Upper lobe of left lung (tissue), 6 donors: ENCODE measurements around the gene HEATR5B. TPM values are rescaled to one million over a fixed set of nuclear protein-coding genes. Genes with fewer than 3 reads are reported as not detected.
"Not testable (repeated sequence)": the region's sequence is repeated elsewhere in the genome, so short reads cannot be mapped to it uniquely, and the experiment has no call there.

Source experiments
- ATAC-seq, 2 donors: fragments of 200-7000 bp; cut with Tn5 transposase; one replicate each; pipeline ENCODE4 v1.9.1; 2022; ENCODE audit warnings: mild to moderate bottlenecking in 2 of 2, moderate library complexity in 2 of 2; ENCODE audit not compliant: low FRiP score in 2 of 2
- DNase-seq, 2 donors: peaks; one replicate each; pipeline ENCODE4 v3.0.0-alpha.2; 2019 to 2020
- H3K27ac ChIP-seq, 4 donors: fragments of 200-600 bp; sonication (generic); one replicate each; pipeline ENCODE4 v1.5.1; 2016 to 2019
- H3K27me3 ChIP-seq, 4 donors: fragments of 200-600 bp; sonication (generic); one replicate each; pipeline ENCODE4 v1.5.1; 2017 to 2019
- H3K36me3 ChIP-seq, 4 donors: fragments of 200-600 bp; sonication (generic); one replicate each; pipeline ENCODE4 v1.5.1; 2016 to 2019
- H3K4me1 ChIP-seq, 4 donors: fragments of 200-600 bp; sonication (generic); one replicate each; pipeline ENCODE4 v1.5.1; 2018 to 2019
- H3K4me3 ChIP-seq, 4 donors: fragments of 200-600 bp; sonication (generic); one replicate each; pipeline ENCODE4 v1.5.1; 2017 to 2019; ENCODE audit warnings: mild to moderate bottlenecking in 2 of 4, moderate library complexity in 1 of 4
- H3K9me3 ChIP-seq, 4 donors: fragments of 200-600 bp; sonication (generic); one replicate each; pipeline ENCODE4 v1.5.1; 2018 to 2019
- EP300 ChIP-seq, 4 donors: sonication (generic); formaldehyde crosslinking; IDR thresholded peaks; one replicate each; pipeline ENCODE4 v1.5.1; 2017; ENCODE audit warnings: antibody characterized with exemption in 4 of 4, control low read depth in 2 of 4
- POLR2A ChIP-seq, 4 donors: fragments of 450-650 bp; IDR thresholded peaks; one replicate each; pipeline ENCODE4 v1.5.1; 2016 to 2017; ENCODE audit warnings: antibody characterized with exemption in 4 of 4, mild to moderate bottlenecking in 2 of 4
- POLR2AphosphoS5 ChIP-seq, 2 donors: sonication (generic); formaldehyde crosslinking; IDR thresholded peaks; one replicate each; pipeline ENCODE4 v1.5.1; 2017; ENCODE audit warnings: antibody characterized with exemption in 2 of 2
- WGBS, 2 donors: methylation state at CpG; one replicate each; pipeline ENCODE4 v1.1.5; 2017 to 2018; 5-methylcytosine and 5-hydroxymethylcytosine counted together
- total RNA-seq, 6 donors: library from RNA; depleted of rRNA in 4 of 6; stranded (reverse); fragments of >200 nt in 4 of 6; gene quantifications; one replicate each; pipeline versions ENCODE4 v1.1.0 to v1.2.1, GENCODE V29; 2016 to 2021
- TF ChIP-seq, protein P1 (sequence below), 6 experiments: fragments of 450-650 bp in 4 of 6; fragments of 200-600 bp in 2 of 6; sonication (generic) in 2 of 6; IDR thresholded peaks; one replicate each; pipeline ENCODE4 v1.5.1; 2016 to 2019; ENCODE audit warnings: antibody characterized with exemption in 6 of 6
- donor health status: DM: no; HTN: no; CAD: no; lungs with moderate emphysema.
- donor health status: DM: no; HTN: yes; CAD: no; lungs with severe emphysema.

Gene HEATR5B
- total RNA-seq, 6 donors from 2014 or later: 24.3 to 52.4 (median 33.8) TPM

DNA sequence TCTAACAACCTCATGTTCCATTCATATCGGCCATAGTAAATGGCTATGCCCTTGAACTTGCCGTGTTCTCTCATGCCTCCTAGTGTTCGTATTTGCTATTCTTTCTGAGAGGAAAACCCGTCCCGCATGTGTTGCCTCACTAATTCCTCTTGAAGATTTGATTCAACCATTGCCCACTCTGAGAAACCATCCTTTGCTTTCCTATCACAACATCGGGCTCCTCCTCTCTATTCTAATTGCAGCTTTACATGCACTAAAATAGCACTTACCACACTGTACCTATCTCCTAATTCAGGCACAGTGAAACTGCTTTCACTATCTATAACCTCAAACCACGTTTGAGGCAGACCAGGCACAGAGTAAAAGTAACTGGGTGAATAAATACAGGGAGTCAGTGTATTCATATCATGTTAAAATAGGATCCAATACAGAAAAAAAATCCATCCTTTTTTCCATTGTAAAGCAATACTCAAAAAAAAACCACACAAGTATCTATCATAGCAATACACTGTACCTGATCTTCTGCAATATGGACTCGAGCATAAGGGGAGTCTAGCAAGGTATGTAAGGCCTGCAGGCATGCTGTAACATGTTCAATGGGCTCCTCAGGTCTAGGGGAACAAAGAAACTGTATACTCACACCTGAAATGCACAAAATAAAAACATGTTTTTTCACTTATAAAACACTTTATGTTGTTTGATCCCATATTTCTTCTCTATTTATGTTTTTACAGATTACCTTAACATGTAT, 78.9 kb downstream of the HEATR5B start:
- no peaks in the 10 kb centered on the region for H3K9me3 ChIP-seq
- H3K27me3 ChIP-seq: no peaks in the 10 kb centered on the region
- no peak overlapping the region for H3K4me3 ChIP-seq
- no peaks in the 10 kb centered on the region for H3K4me1 ChIP-seq
- ATAC-seq (no peak), DNase-seq (no peak)
- TF ChIP-seq, protein P1, sequence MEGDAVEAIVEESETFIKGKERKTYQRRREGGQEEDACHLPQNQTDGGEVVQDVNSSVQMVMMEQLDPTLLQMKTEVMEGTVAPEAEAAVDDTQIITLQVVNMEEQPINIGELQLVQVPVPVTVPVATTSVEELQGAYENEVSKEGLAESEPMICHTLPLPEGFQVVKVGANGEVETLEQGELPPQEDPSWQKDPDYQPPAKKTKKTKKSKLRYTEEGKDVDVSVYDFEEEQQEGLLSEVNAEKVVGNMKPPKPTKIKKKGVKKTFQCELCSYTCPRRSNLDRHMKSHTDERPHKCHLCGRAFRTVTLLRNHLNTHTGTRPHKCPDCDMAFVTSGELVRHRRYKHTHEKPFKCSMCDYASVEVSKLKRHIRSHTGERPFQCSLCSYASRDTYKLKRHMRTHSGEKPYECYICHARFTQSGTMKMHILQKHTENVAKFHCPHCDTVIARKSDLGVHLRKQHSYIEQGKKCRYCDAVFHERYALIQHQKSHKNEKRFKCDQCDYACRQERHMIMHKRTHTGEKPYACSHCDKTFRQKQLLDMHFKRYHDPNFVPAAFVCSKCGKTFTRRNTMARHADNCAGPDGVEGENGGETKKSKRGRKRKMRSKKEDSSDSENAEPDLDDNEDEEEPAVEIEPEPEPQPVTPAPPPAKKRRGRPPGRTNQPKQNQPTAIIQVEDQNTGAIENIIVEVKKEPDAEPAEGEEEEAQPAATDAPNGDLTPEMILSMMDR (IDR thresholded peaks at IDR 0.05): peak in 5 of 6 experiments; percentile 9 to 57 (median 33)
- no peak for TF ChIP-seq EP300 (IDR thresholded peaks at IDR 0.05)
- H3K36me3 ChIP-seq: peaks cover 20 to 91% (median 49%) of the 10 kb centered on the region in 4 donors
- 61 to 63% methylated on average over 8 of the region's 8 CpGs for WGBS, 2 donors
- H3K27ac ChIP-seq: no peak overlapping the region

DNA sequence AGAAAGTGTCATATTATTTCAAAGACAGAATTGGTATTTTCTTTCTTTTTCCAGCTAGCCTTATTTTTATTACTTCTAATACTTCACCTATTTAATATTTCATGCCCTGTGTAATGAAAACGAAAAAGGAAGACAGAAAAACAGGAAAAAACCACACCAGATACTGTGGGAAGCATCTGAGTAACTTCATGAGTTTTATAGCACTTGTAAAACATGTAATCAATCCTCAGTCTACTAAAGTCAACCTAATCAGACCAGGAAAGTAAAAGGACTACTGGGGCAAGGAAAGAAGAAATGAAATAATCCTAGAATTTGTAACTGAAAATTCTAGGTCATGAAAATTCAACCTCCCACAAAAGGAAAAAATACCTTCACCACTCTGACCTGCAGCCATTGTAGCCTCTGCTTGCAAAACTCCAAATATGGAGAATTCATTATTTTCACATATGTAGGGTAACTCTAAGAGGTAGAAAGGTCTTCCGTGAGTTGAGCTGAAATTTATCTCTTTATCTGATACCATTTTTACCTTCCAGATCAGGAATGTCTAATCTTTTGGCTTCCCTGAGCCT, 83.1 kb downstream of the HEATR5B start:
- ATAC-seq (no peak), DNase-seq (no peak)
- Histone ChIP-seq H3K27ac (no peak overlapping the region), H3K9me3 (no peaks in the 10 kb centered on the region), H3K4me1 (no peaks in the 10 kb centered on the region), H3K4me3 (no peak overlapping the region), H3K27me3 (no peaks in the 10 kb centered on the region), H3K36me3 (peaks cover 11 to 93% (median 51%) of the 10 kb centered on the region in 4 donors)
- 85 to 86% methylated on average over 2 of the region's 2 CpGs for WGBS, 2 donors
- TF ChIP-seq EP300 (IDR thresholded peaks at IDR 0.05): no peak
- TF ChIP-seq POLR2A (IDR thresholded peaks at IDR 0.05): no peak
- TF ChIP-seq, protein P1 (IDR thresholded peaks at IDR 0.05): no peak
- TF ChIP-seq POLR2AphosphoS5 (IDR thresholded peaks at IDR 0.05): no peak

DNA sequence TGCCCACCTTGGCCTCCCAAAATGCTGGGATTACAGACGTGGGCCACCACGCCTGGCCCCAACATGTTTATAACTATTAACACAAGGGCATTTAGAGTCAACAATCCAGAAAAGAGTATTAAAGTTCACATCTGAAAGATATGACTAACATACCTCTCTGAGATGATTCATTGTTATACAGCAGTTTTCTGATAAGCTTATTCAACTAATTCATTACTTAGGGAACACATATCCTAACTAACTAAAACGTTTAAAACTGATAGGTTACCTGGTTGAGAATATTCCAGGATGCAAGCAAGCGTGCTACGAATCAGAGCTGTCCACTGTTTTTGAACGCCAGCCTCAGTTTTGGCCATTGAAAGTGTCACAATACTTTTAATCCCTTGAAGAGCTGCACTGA, 83.9 kb downstream of the HEATR5B start:
- Histone ChIP-seq H3K4me1 (no peaks in the 10 kb centered on the region), H3K36me3 (peaks cover 11 to 93% (median 50%) of the 10 kb centered on the region in 4 donors), H3K9me3 (no peaks in the 10 kb centered on the region), H3K27me3 (no peaks in the 10 kb centered on the region), H3K4me3 (no peak overlapping the region), H3K27ac (no peak overlapping the region)
- no peak for TF ChIP-seq POLR2A (IDR thresholded peaks at IDR 0.05)
- DNase-seq (no peak), ATAC-seq (no peak)
- 90 to 92% methylated on average over 6 of the region's 6 CpGs for WGBS, 2 donors

DNA sequence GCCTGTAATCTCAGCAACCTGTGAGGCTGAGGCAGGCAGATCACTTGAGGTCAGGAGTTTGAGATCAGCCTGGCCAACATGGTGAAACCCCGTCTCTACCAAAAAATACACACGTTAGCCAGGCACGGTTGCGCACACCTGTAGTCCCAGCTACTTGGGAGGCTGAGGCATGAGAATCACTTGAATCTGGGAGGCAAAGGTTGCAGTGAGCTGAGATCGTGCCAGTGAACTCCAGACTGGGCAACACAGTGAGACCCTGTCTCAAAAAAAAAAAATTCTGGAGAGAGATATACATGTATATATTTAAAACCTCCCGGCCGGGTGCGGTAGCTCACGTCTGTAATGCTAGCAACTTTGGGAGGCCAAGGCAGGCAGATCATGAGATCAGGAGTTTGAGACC, 84.8 kb downstream of the HEATR5B start:
- peaks cover 11 to 84% (median 48%) of the 10 kb centered on the region in 4 donors for H3K36me3 ChIP-seq
- WGBS, 2 donors: 95 to 98% methylated on average over 9 of the region's 9 CpGs
- not testable (repeated sequence) for DNase-seq

DNA sequence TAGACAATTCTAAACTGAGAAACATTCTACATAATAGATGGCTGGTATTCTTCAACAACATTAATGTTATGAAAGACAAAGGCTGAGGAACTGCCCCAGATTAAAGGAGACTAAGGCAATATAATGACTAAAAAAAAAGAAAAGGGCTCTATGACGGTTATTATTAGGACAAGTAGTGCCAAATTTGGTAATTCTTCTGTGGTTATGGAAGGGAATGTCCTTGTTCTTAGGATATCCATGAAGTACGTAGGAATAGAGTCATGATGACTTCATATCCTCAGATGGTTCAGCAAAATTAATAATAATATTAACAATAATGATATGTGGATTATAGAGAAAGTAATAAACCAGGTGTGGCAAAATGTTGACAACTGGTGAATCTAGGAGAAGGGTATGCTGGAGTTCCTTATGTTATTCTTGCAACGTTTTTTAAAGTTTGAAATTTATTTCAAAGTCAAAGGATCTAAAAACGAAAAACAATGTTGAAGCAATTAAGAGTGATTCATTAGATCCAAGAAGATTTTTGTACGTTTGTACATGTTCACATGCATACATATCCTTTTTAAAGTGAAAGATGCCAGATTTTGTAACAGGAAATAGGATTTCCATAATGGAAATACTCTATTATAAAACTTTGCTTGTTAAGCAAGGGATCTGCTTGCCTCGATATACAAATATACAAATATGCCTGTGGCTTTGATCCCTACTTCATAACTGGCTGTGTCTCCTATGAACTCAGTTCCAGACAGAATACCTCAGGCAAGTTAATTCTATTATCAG, 90.1 kb downstream of the HEATR5B start:
- ATAC-seq (no peak), DNase-seq (no peak)
- H3K4me3 ChIP-seq: no peak overlapping the region
- 87 to 89% methylated on average over 6 of the region's 6 CpGs for WGBS, 2 donors
- no peak overlapping the region for H3K27ac ChIP-seq
- H3K4me1 ChIP-seq: no peaks in the 10 kb centered on the region
- no peaks in the 10 kb centered on the region for H3K9me3 ChIP-seq
- TF ChIP-seq POLR2A (IDR thresholded peaks at IDR 0.05) (no peak), POLR2AphosphoS5 (IDR thresholded peaks at IDR 0.05) (no peak), EP300 (IDR thresholded peaks at IDR 0.05) (no peak)
- TF ChIP-seq, protein P1 (IDR thresholded peaks at IDR 0.05): no peak
- H3K36me3 ChIP-seq: peaks cover 3 to 45% (median 13%) of the 10 kb centered on the region in 4 donors
- no peaks in the 10 kb centered on the region for H3K27me3 ChIP-seq

More for the DNA sequence above, 84.8 kb downstream of the HEATR5B start:
- not testable (repeated sequence) for H3K9me3 ChIP-seq, H3K27ac ChIP-seq, ATAC-seq, H3K4me1 ChIP-seq, H3K4me3 ChIP-seq, H3K27me3 ChIP-seq
